DLD1 (cell line): ENCODE measurements around the gene CASKIN1.
"Not testable (repeated sequence)": the region's sequence is repeated elsewhere in the genome, so short reads cannot be mapped to it uniquely, and the experiment has no call there.

Experiments
- in situ Hi-C: cut with HindIII; loops from 2 replicates; pipeline ENCODE4 v1.10.0; 2017; ENCODE audit warnings: low sequenced_read_pairs

Gene CASKIN1

GRCh38 chr16:2210009-2210332, 13.6 kb upstream of the CASKIN1 start:
- in situ Hi-C loops = no loop called here

- in situ Hi-C loops = no loop called here
These were observed 13.0 kb upstream of the CASKIN1 start for GRCh38 chr16:2209258-2210008.

GRCh38 chr16:2208772-2209171, 12.4 kb upstream of the CASKIN1 start:
- in situ Hi-C loops = no loop called here

- in situ Hi-C loops = no loop called here
These were observed 11.9 kb upstream of the CASKIN1 start for GRCh38 chr16:2208308-2208707.

- in situ Hi-C loops = no loop called here
These were observed 11.5 kb upstream of the CASKIN1 start for GRCh38 chr16:2207872-2208271.

GRCh38 chr16:2206780-2207433, 10.5 kb upstream of the CASKIN1 start:
- in situ Hi-C loops = no loop called here

- in situ Hi-C loops = no loop called here
These were observed 10.0 kb upstream of the CASKIN1 start for GRCh38 chr16:2206420-2206779.

GRCh38 chr16:2205967-2206313, 9.5 kb upstream of the CASKIN1 start:
- in situ Hi-C loops = no loop called here

- in situ Hi-C loops = no loop called here
These were observed 8.9 kb upstream of the CASKIN1 start, which contains the start of gene MLST8 for GRCh38 chr16:2205104-2205966. Gene MLST8, plus strand, starts transcription at chr16:2205454. Its CDS starts 632 bp downstream, at chr16:2206086.

- in situ Hi-C loops = no loop called here
These were observed 8.2 kb upstream of the CASKIN1 start for GRCh38 chr16:2204416-2205103.

- in situ Hi-C loops = not testable (repeated sequence)
These were observed 6.8 kb upstream of the CASKIN1 start for GRCh38 chr16:2203119-2203688.

GRCh38 chr16:2200313-2200712, 3.9 kb upstream of the CASKIN1 start:
- in situ Hi-C loops = no loop called here

GRCh38 chr16:2199621-2200139, 3.3 kb upstream of the CASKIN1 start:
- in situ Hi-C loops = no loop called here

- in situ Hi-C loops = no loop called here
These were observed 2.7 kb upstream of the CASKIN1 start for GRCh38 chr16:2199095-2199494.

GRCh38 chr16:2198283-2198682, 1.9 kb upstream of the CASKIN1 start:
- in situ Hi-C loops = no loop called here

- in situ Hi-C loops = no loop called here
These were observed 1.4 kb upstream of the CASKIN1 start for GRCh38 chr16:2197765-2198164.

GRCh38 chr16:2196981-2197511, 641 bp upstream of the CASKIN1 start:
- in situ Hi-C loops = no loop called here

GRCh38 chr16:2195322-2196161, 863 bp downstream of the CASKIN1 start:
- in situ Hi-C loops = no loop called here

GRCh38 chr16:2194852-2195321, 1.5 kb downstream of the CASKIN1 start:
- in situ Hi-C loops = no loop called here
